ENCODE data around the gene HECW1.
"Not testable (repeated sequence)": the region's sequence is repeated elsewhere in the genome, so short reads cannot be mapped to it uniquely, and the experiment has no call there.

The HECW1 gene

GRCh38 chr7:43309706-43310022, 197.2 kb downstream of the HECW1 start:
- DNase-seq (ENCODE audit: low read depth): no peak

GRCh38 chr7:43311052-43311451, 198.6 kb downstream of the HECW1 start:
- no peak for DNase-seq (ENCODE audit: low read depth)

GRCh38 chr7:43311694-43312093, 199.2 kb downstream of the HECW1 start:
- DNase-seq (ENCODE audit: low read depth): no peak

- DNase-seq (ENCODE audit: low read depth): no peak
Measured at GRCh38 chr7:43313628-43314378, 201.4 kb downstream of the HECW1 start.

GRCh38 chr7:43314379-43315158, 202.1 kb downstream of the HECW1 start:
- DNase-seq (ENCODE audit: low read depth): no peak

- no peak for DNase-seq (ENCODE audit: low read depth)
Measured at GRCh38 chr7:43317075-43317474, 204.6 kb downstream of the HECW1 start.

GRCh38 chr7:43318188-43318770, 205.8 kb downstream of the HECW1 start:
- no peak for DNase-seq (ENCODE audit: low read depth)

- DNase-seq (ENCODE audit: low read depth): no peak
Measured at GRCh38 chr7:43325595-43325994, 213.1 kb downstream of the HECW1 start.

- DNase-seq (ENCODE audit: low read depth): no peak
Measured at GRCh38 chr7:43328336-43328735, 215.9 kb downstream of the HECW1 start.

- no peak for DNase-seq (ENCODE audit: low read depth)
Measured at GRCh38 chr7:43328785-43329380, 216.4 kb downstream of the HECW1 start.

- no peak for DNase-seq (ENCODE audit: low read depth)
Measured at GRCh38 chr7:43332193-43332796, 219.8 kb downstream of the HECW1 start.

GRCh38 chr7:43337191-43337590, 224.7 kb downstream of the HECW1 start:
- no peak for DNase-seq (ENCODE audit: low read depth)

GRCh38 chr7:43337811-43338210, 225.4 kb downstream of the HECW1 start:
- no peak for DNase-seq (ENCODE audit: low read depth)

- DNase-seq (ENCODE audit: low read depth): no peak
Measured at GRCh38 chr7:43341132-43341531, 228.7 kb downstream of the HECW1 start.

- not testable (repeated sequence) for DNase-seq (ENCODE audit: low read depth)
Measured at GRCh38 chr7:43343417-43343816, 231.0 kb downstream of the HECW1 start.

- not testable (repeated sequence) for DNase-seq (ENCODE audit: low read depth)
Measured at GRCh38 chr7:43345696-43346095, 233.2 kb downstream of the HECW1 start.

GRCh38 chr7:43351683-43352082, 239.2 kb downstream of the HECW1 start:
- no peak for DNase-seq (ENCODE audit: low read depth)

GRCh38 chr7:43353902-43354301, 241.5 kb downstream of the HECW1 start:
- no peak for DNase-seq (ENCODE audit: low read depth)

- no peak for DNase-seq (ENCODE audit: low read depth)
Measured at GRCh38 chr7:43362652-43363034, 250.2 kb downstream of the HECW1 start.

- DNase-seq (ENCODE audit: low read depth): no peak
Measured at GRCh38 chr7:43363035-43363791, 250.8 kb downstream of the HECW1 start.

- DNase-seq (ENCODE audit: low read depth): no peak
Measured at GRCh38 chr7:43364391-43364790, 251.9 kb downstream of the HECW1 start.
